ENCODE data around the gene SLC17A9.

Gene SLC17A9

GRCh38 chr20:62969939-62970306, 17.4 kb downstream of the SLC17A9 start:
- no peak for DNase-seq

GRCh38 chr20:62970307-62971210, 18.1 kb downstream of the SLC17A9 start:
- no peak for DNase-seq

GRCh38 chr20:62971211-62971949, 18.9 kb downstream of the SLC17A9 start:
- DNase-seq: no peak

GRCh38 chr20:62971950-62972844, 19.7 kb downstream of the SLC17A9 start:
- peak; percentile 91 for DNase-seq

- DNase-seq: no peak
These were observed 20.6 kb downstream of the SLC17A9 start for GRCh38 chr20:62972845-62973745.

GRCh38 chr20:62975251-62975760, 22.8 kb downstream of the SLC17A9 start:
- DNase-seq: no peak

- DNase-seq: no peak
These were observed 23.5 kb downstream of the SLC17A9 start for GRCh38 chr20:62975812-62976508.

GRCh38 chr20:62976886-62977285, 24.4 kb downstream of the SLC17A9 start:
- no peak for DNase-seq

- no peak for DNase-seq
These were observed 25.4 kb downstream of the SLC17A9 start for GRCh38 chr20:62977613-62978560.

- no peak for DNase-seq
These were observed 26.0 kb downstream of the SLC17A9 start for GRCh38 chr20:62978561-62978943.

GRCh38 chr20:62979310-62979709, 26.8 kb downstream of the SLC17A9 start:
- DNase-seq: no peak

- DNase-seq: no peak
These were observed 27.4 kb downstream of the SLC17A9 start for GRCh38 chr20:62979876-62980373.

- DNase-seq: no peak
These were observed 28.0 kb downstream of the SLC17A9 start for GRCh38 chr20:62980380-62980960.

GRCh38 chr20:62980970-62981369, 28.5 kb downstream of the SLC17A9 start:
- DNase-seq: no peak

- no peak for DNase-seq
These were observed 29.9 kb downstream of the SLC17A9 start for GRCh38 chr20:62982124-62983075.

GRCh38 chr20:62983210-62983609, 30.7 kb downstream of the SLC17A9 start:
- DNase-seq: no peak

- DNase-seq: no peak
These were observed 32.3 kb downstream of the SLC17A9 start for GRCh38 chr20:62984666-62985443.

Measured in femur (tissue), 1 donor.